ENCODE measurements around the gene PPT2. TPM values are rescaled to one million over a fixed set of nuclear protein-coding genes. Genes with fewer than 3 reads are reported as not detected.

Gene PPT2
- total RNA-seq, 1 experiment from 2014 or later = 46.3 TPM

DNA sequence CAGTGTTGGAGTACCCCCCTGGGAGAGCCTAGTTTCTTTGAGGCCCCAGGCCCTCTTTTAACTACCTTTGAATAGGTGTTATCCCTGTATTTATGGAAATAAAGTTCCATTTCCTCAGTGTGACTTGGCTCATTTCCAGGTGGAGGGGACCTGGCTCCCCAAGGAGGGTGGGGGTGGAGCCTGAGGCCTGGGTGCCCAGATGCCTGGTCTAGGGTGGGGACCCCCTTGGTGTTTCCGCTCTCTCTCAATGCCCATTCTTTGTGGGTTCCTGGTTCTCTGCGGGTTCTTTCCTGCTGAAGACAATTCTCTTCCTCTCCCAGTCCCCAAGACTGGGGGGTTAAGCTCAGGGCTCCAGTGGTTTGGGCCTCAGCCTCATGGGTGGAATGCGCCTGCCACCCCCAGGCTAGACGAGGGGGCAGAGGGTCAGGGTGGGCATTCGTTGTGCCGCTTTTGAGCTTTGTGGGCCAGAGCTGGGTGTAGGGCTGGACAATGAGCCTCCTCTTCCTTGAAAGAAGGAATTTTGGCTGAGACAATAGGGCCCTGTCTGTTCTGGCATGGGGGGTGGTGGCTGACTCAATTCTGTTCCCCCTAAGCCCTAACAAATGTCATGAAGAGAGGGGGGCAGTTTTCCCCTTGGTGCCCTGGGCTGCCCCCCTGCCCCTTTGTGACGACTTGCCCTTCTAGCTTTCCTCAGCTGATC is 9.8 kb downstream of the PPT2 start:
- peak overlapping the region in 1 of 3 experiments; percentile 78; a peak in 2 of 7 replicates for H3K27ac Mint-ChIP-seq
- H4K91ac ChIP-seq (ENCODE audit: insufficient read length, low read depth, low read length) = no peak overlapping the region
- no peaks in the 10 kb centered on the region for H3K4me1 ChIP-seq (ENCODE audit: insufficient read depth, low read length)
- H3K27me3 Mint-ChIP-seq (ENCODE audit: low read depth) = no peaks in the 10 kb centered on the region; the same call in 1 of the 2 replicates
- TF ChIP-seq, protein P1, sequence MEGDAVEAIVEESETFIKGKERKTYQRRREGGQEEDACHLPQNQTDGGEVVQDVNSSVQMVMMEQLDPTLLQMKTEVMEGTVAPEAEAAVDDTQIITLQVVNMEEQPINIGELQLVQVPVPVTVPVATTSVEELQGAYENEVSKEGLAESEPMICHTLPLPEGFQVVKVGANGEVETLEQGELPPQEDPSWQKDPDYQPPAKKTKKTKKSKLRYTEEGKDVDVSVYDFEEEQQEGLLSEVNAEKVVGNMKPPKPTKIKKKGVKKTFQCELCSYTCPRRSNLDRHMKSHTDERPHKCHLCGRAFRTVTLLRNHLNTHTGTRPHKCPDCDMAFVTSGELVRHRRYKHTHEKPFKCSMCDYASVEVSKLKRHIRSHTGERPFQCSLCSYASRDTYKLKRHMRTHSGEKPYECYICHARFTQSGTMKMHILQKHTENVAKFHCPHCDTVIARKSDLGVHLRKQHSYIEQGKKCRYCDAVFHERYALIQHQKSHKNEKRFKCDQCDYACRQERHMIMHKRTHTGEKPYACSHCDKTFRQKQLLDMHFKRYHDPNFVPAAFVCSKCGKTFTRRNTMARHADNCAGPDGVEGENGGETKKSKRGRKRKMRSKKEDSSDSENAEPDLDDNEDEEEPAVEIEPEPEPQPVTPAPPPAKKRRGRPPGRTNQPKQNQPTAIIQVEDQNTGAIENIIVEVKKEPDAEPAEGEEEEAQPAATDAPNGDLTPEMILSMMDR (conservative IDR thresholded peaks at IDR 0.05) = no peak
- no peaks in the 10 kb centered on the region for H3K27me3 ChIP-seq (ENCODE audit: insufficient read depth, low read length)
- H4K8ac ChIP-seq (replicated peaks; ENCODE audit: insufficient read length, low read depth, low read length) = no peak overlapping the region
- H2AFZ ChIP-seq (ENCODE audit: low read length) = no peak overlapping the region
- no peak for DNase-seq
- no peak overlapping the region for H3T11ph ChIP-seq (ENCODE audit: low read length)
- no CpG with 5 or more reads among the region's 7 CpGs for WGBS (ENCODE audit: extremely low coverage, insufficient read length, low lambda C conversion rate)
- H2BK15ac ChIP-seq (ENCODE audit: low read depth, low read length) = no peak overlapping the region
- H2BK12ac ChIP-seq (ENCODE audit: insufficient read length, low read depth, low read length) = no peak overlapping the region
- peaks cover 3 to 23% of the 10 kb centered on the region in 2 experiments; a peak in 2 of 4 replicates for H3K4me1 Mint-ChIP-seq
- H3K9me3 ChIP-seq (ENCODE audit: control insufficient read depth, low read depth, low read length) = no peaks in the 10 kb centered on the region
- H3K23me2 ChIP-seq (ENCODE audit: insufficient read length, low read depth, low read length, poor library complexity, severe bottlenecking) = no peaks in the 10 kb centered on the region
- no peak overlapping the region for H3K4me3 Mint-ChIP-seq
- no peak overlapping the region for H3K27ac ChIP-seq (ENCODE audit: insufficient read length, low read depth, low read length)
- no peak overlapping the region for H3K9ac ChIP-seq (ENCODE audit: extremely low read depth, insufficient read length, low read length)
- no peak overlapping the region for H3K14ac ChIP-seq (ENCODE audit: insufficient read depth, low read length)
- H3K18ac ChIP-seq (ENCODE audit: insufficient read length, low read depth, low read length) = no peak overlapping the region
- H3K23ac ChIP-seq (ENCODE audit: insufficient read length, low read depth, low read length) = no peak overlapping the region
- no peak overlapping the region for H3K4ac ChIP-seq (ENCODE audit: low read depth, low read length)
- H2AK5ac ChIP-seq (ENCODE audit: insufficient read length, low read length) = no peak overlapping the region
- no peaks in the 10 kb centered on the region for H4K20me1 ChIP-seq (ENCODE audit: control insufficient read depth, insufficient read depth, insufficient read length)
- no peak overlapping the region for H2BK20ac ChIP-seq (ENCODE audit: low read depth, low read length, poor library complexity, severe bottlenecking)
- no peak overlapping the region for H2BK120ac ChIP-seq (ENCODE audit: low read depth, low read length, poor library complexity, severe bottlenecking)
- no peak overlapping the region for H4K5ac ChIP-seq (ENCODE audit: insufficient read length, low read depth, low read length)
- H3K79me2 ChIP-seq (ENCODE audit: insufficient read depth, low read length) = no peaks in the 10 kb centered on the region
- H3K36me3 Mint-ChIP-seq (ENCODE audit: insufficient read depth in 1 of 3, low read depth in 3 of 3) = peaks cover 23 to 64% (median 44%) of the 10 kb centered on the region in 3 experiments
- no peaks in the 10 kb centered on the region for H3K9me3 Mint-ChIP-seq
- H3K4me2 ChIP-seq (ENCODE audit: insufficient read depth, insufficient read length, low read length) = no peak overlapping the region
- no peaks in the 10 kb centered on the region for H3K79me1 ChIP-seq (ENCODE audit: insufficient read depth, low read depth, low read length, poor library complexity, severe bottlenecking)
- H2BK5ac ChIP-seq (ENCODE audit: insufficient read length, low read length) = no peak overlapping the region
- H3K56ac ChIP-seq (ENCODE audit: insufficient read length, low read depth, low read length) = no peak overlapping the region
